PC-3 (cell line): Measurements from ENCODE around the gene HYOU1. TPM values are rescaled to one million over a fixed set of nuclear protein-coding genes. Genes with fewer than 3 reads are reported as not detected.

Source experiments
- ATAC-seq: fragments of 200-7000 bp; cut with Tn5 transposase; 2 replicates; pipeline ENCODE4 v1.9.1; 2020; ENCODE audit warnings: mild to moderate bottlenecking, moderate library complexity
- BruUV-seq: library from RNA; stranded (reverse); fragments of 400-500 nt; replicated peaks from 2 replicates; lab custom pipeline; 2021; lab: Mats Ljungman, UMichigan
- CTCF ChIA-PET: fragments of 300-600 bp; sonication (Branson Sonifier 250); formaldehyde crosslinking; loops from one replicate; lab custom pipeline; 2022; ENCODE audit warnings: antibody characterized with exemption; lab: Charles Lee
- POLR2A ChIA-PET: fragments of 300-600 bp; sonication (Branson Sonifier 250); formaldehyde crosslinking; loops from one replicate; lab custom pipeline; 2022; ENCODE audit warnings: antibody characterized with exemption; ENCODE audit not compliant: unreplicated experiment; lab: Charles Lee
- DNase-seq: peaks from one replicate; pipeline ENCODE4 v3.0.0-alpha.2; 2015
- H2AFZ ChIP-seq: fragments of 300-600 bp; sonication (generic); 2 replicates; pipeline ENCODE4 v1.6.0; 2016; ENCODE audit warnings: antibody characterized with exemption, low read length
- H3F3A ChIP-seq: fragments of 300-600 bp; sonication (generic); one replicate; pipeline ENCODE4 v1.6.0; 2017; ENCODE audit warnings: antibody characterized with exemption, low read length, control low read depth, mild to moderate bottlenecking; ENCODE audit not compliant: unreplicated experiment
- H3K27ac ChIP-seq: fragments of 300-600 bp; sonication (generic); 2 replicates; pipeline ENCODE4 v1.5.1; 2016; ENCODE audit warnings: mild to moderate bottlenecking, low read length
- H3K27me3 ChIP-seq: fragments of 300-600 bp; sonication (generic); 2 replicates; pipeline ENCODE4 v1.6.1; 2016; ENCODE audit warnings: low read length, mixed read lengths
- H3K36me3 ChIP-seq: fragments of 300-600 bp; sonication (generic); 2 replicates; pipeline ENCODE4 v1.6.1; 2016; ENCODE audit warnings: low read depth, mixed run types, low read length, mixed read lengths
- H3K4me1 ChIP-seq: fragments of 300-600 bp; sonication (generic); 2 replicates; pipeline ENCODE4 v1.5.1; 2016; ENCODE audit warnings: low read length; ENCODE audit not compliant: insufficient read depth
- H3K4me2 ChIP-seq: fragments of 300-600 bp; sonication (generic); 2 replicates; pipeline ENCODE4 v1.6.0; 2016; ENCODE audit warnings: low read length
- H3K4me3 ChIP-seq: fragments of 300-600 bp; sonication (generic); 2 replicates; pipeline ENCODE4 v1.5.1; 2016; ENCODE audit warnings: mild to moderate bottlenecking, low read length, mixed read lengths
- H3K79me2 ChIP-seq: fragments of 300-600 bp; sonication (generic); 2 replicates; pipeline ENCODE4 v1.6.1; 2017; ENCODE audit warnings: low read length, mixed read lengths
- H3K9ac ChIP-seq: fragments of 300-600 bp; sonication (generic); 2 replicates; pipeline ENCODE4 v1.6.0; 2016; ENCODE audit warnings: mild to moderate bottlenecking, low read length
- H3K9me2 ChIP-seq: fragments of 300-600 bp; sonication (generic); replicated peaks from 2 replicates; pipeline ENCODE4 v1.6.1; 2016; ENCODE audit warnings: mixed run types, low read length, mixed read lengths
- H3K9me3 ChIP-seq: fragments of 300-600 bp; sonication (generic); 2 replicates; pipeline ENCODE4 v1.6.1; 2016; ENCODE audit warnings: low read length, mixed read lengths
- H4K20me1 ChIP-seq: fragments of 300-600 bp; sonication (generic); 2 replicates; pipeline ENCODE4 v1.6.1; 2016; ENCODE audit warnings: low read length, mixed read lengths
- CTCF ChIP-seq: fragments of 300-600 bp; sonication (generic); conservative IDR thresholded peaks from 2 replicates; pipeline ENCODE4 v1.5.1; 2017; ENCODE audit warnings: antibody characterized with exemption, low read depth, mild to moderate bottlenecking, low read length
- EZH2 ChIP-seq: fragments of 300-600 bp; sonication (generic); IDR thresholded peaks from one replicate; pipeline ENCODE4 v1.6.1; 2017; ENCODE audit warnings: antibody characterized with exemption, mild to moderate bottlenecking, low read length; ENCODE audit not compliant: unreplicated experiment
- EZH2phosphoT487 ChIP-seq: fragments of 300-600 bp; sonication (generic); IDR thresholded peaks from 2 replicates; pipeline ENCODE4 v1.6.1; 2018; ENCODE audit warnings: mild to moderate bottlenecking, antibody characterized with exemption, low read length, borderline replicate concordance
- intact Hi-C: fragments of 100-400 bp; cut with micrococcal nuclease; formaldehyde crosslinking; loops from 2 replicates; pipeline ENCODE4 v1.9.0; 2023
- total RNA-seq: library from RNA; depleted of rRNA; stranded (reverse); fragments of >200 nt; gene quantifications from 2 replicates; pipeline ENCODE4 v1.2.3, GENCODE V29; 2014

Gene HYOU1
- total RNA-seq, 1 experiment from 2014 or later: 168 TPM

- no peak for TF ChIP-seq EZH2
- TF ChIP-seq EZH2phosphoT487: no peak
- no peak for TF ChIP-seq CTCF
- H3K4me1 ChIP-seq: peaks cover 24% of the 10 kb centered on the region
- BruUV-seq: no TSS peak
- peak within 1 kb of the TSS; percentile 96 for H3K4me2 ChIP-seq
- peak; percentile 81 for ATAC-seq
- intact Hi-C loops: loop anchor here (1.0 to 2.0 kb wide), 6 partner anchors 17 to 95 kb away; partner anchors contain the start of genes HINFP, HMBS, RPS25 and SLC37A4
- peak; percentile 99 for DNase-seq
- no peaks in the 10 kb centered on the region for H4K20me1 ChIP-seq
- no peaks in the 10 kb centered on the region for H3K27me3 ChIP-seq
- no peaks in the 10 kb centered on the region for H3K9me3 ChIP-seq
- peak within 1 kb of the TSS; percentile 89 for H3K4me3 ChIP-seq
- ChIA-PET POLR2A (interaction anchor here (0.5 to 1.4 kb wide), 12 partner anchors 17 to 422 kb away, joined by 3 to 18 read pairs (median 4); partner anchors contain the start of genes ABCG4, C1QTNF5, HINFP and HMBS), CTCF (interaction anchor here (0.5 to 1.7 kb wide), 13 partner anchors 17 to 850 kb away, joined by 3 to 11 read pairs (median 4); partner anchors contain the start of genes CBL, HINFP, HYOU1 and VPS11)
- H3K27ac ChIP-seq: peak within 1 kb of the TSS; percentile 84
- H3K79me2 ChIP-seq: peaks cover 37% of the 10 kb centered on the region
- H3K9me2 ChIP-seq: no peaks in the 10 kb centered on the region
- peaks cover 17% of the 10 kb centered on the region for H3K36me3 ChIP-seq
- H3F3A ChIP-seq: no peaks in the 10 kb centered on the region
- peak within 1 kb of the TSS; percentile 83 for H2AFZ ChIP-seq
- peak within 1 kb of the TSS; percentile 84 for H3K9ac ChIP-seq
Observed at GRCh38 chr11:119101759-119102423, 44.9 kb upstream of the HYOU1 start, which contains the start of gene DPAGT1. Gene DPAGT1, minus strand, starts transcription at chr11:119101853. Its CDS starts 198 bp downstream, at chr11:119101655.

- H3K4me2 ChIP-seq: peak overlapping the region; percentile 96
- DNase-seq (no peak), ATAC-seq (peak; percentile 21)
- ChIA-PET CTCF (interaction anchor here (0.6 to 1.7 kb wide), 5 partner anchors 20 to 662 kb away, joined by 4 to 10 read pairs (median 8); partner anchors contain the start of genes HINFP and HYOU1), POLR2A (interaction anchor here (0.5 to 1.4 kb wide), 7 partner anchors 16 to 422 kb away, joined by 3 to 18 read pairs (median 7); partner anchors contain the start of genes ABCG4, C1QTNF5, HINFP and HMBS)
- H3K4me1 ChIP-seq: peaks cover 18% of the 10 kb centered on the region
- peak overlapping the region; percentile 83 for H2AFZ ChIP-seq
- peaks cover 24% of the 10 kb centered on the region for H3K36me3 ChIP-seq
- intact Hi-C loops: loop anchor here (2.0 kb wide), 2 partner anchors 16 to 20 kb away; partner anchors contain the start of genes HINFP and HMBS
- no peaks in the 10 kb centered on the region for H3K9me3 ChIP-seq
- H3K9me2 ChIP-seq: no peaks in the 10 kb centered on the region
- no peaks in the 10 kb centered on the region for H4K20me1 ChIP-seq
- BruUV-seq: TSS peak; percentile 63
- H3K27ac ChIP-seq: peak overlapping the region; percentile 84
- no peaks in the 10 kb centered on the region for H3K27me3 ChIP-seq
- H3K4me3 ChIP-seq: peak overlapping the region; percentile 89
- H3K79me2 ChIP-seq: peaks cover 37% of the 10 kb centered on the region
- peak overlapping the region; percentile 84 for H3K9ac ChIP-seq
- TF ChIP-seq CTCF (no peak), EZH2 (no peak), EZH2phosphoT487 (no peak)
- H3F3A ChIP-seq: no peaks in the 10 kb centered on the region
Observed at GRCh38 chr11:119100994-119101758, 44.2 kb upstream of the HYOU1 start.
